ENCODE results near the gene AK5.

Gene AK5

GRCh38 chr1:77387553-77387952, 105.7 kb downstream of the AK5 start:
- Histone ChIP-seq H3K4me2 (ENCODE audit: low read length) (no peak overlapping the region), H3K9ac (ENCODE audit: low read length) (no peak overlapping the region), H3K4me1 (ENCODE audit: low read length) (no peaks in the 10 kb centered on the region), H3K27ac (ENCODE audit: low read length) (no peak overlapping the region), H3K9me3 (ENCODE audit: insufficient read depth, low read length) (no peaks in the 10 kb centered on the region), H3K36me3 (replicated peaks; ENCODE audit: low read depth, low read length) (no peaks in the 10 kb centered on the region), H2AFZ (ENCODE audit: low read depth, low read length) (no peak overlapping the region), H3K4me3 (ENCODE audit: low read length) (no peak overlapping the region), H3K27me3 (ENCODE audit: low read depth, low read length) (no peaks in the 10 kb centered on the region), H4K20me1 (ENCODE audit: insufficient read depth, low read length) (no peaks in the 10 kb centered on the region), H3K79me2 (ENCODE audit: low read length) (no peaks in the 10 kb centered on the region)
- TF ChIP-seq EZH2phosphoT487 (IDR thresholded peaks at IDR 0.05; ENCODE audit: low read depth) (no peak), CTCF (IDR thresholded peaks at IDR 0.05; ENCODE audit: low read depth, low read length) (no peak)

GRCh38 chr1:77388661-77389060, 106.8 kb downstream of the AK5 start:
- no peaks in the 10 kb centered on the region for H3K36me3 ChIP-seq (replicated peaks; ENCODE audit: low read depth, low read length)
- H4K20me1 ChIP-seq (ENCODE audit: insufficient read depth, low read length) = no peaks in the 10 kb centered on the region
- H3K27me3 ChIP-seq (ENCODE audit: low read depth, low read length) = no peaks in the 10 kb centered on the region
- TF ChIP-seq CTCF (IDR thresholded peaks at IDR 0.05; ENCODE audit: low read depth, low read length) (no peak), EZH2phosphoT487 (IDR thresholded peaks at IDR 0.05; ENCODE audit: low read depth) (no peak)
- H3K9me3 ChIP-seq (ENCODE audit: insufficient read depth, low read length) = no peaks in the 10 kb centered on the region
- H3K4me3 ChIP-seq (ENCODE audit: low read length) = no peak overlapping the region
- no peaks in the 10 kb centered on the region for H3K4me1 ChIP-seq (ENCODE audit: low read length)
- H3K4me2 ChIP-seq (ENCODE audit: low read length) = no peak overlapping the region
- no peak overlapping the region for H3K9ac ChIP-seq (ENCODE audit: low read length)
- no peak overlapping the region for H3K27ac ChIP-seq (ENCODE audit: low read length)
- no peaks in the 10 kb centered on the region for H3K79me2 ChIP-seq (ENCODE audit: low read length)
- no peak overlapping the region for H2AFZ ChIP-seq (ENCODE audit: low read depth, low read length)

- no peaks in the 10 kb centered on the region for H3K36me3 ChIP-seq (replicated peaks; ENCODE audit: low read depth, low read length)
- no peaks in the 10 kb centered on the region for H3K79me2 ChIP-seq (ENCODE audit: low read length)
- no peaks in the 10 kb centered on the region for H3K4me1 ChIP-seq (ENCODE audit: low read length)
- H3K4me2 ChIP-seq (ENCODE audit: low read length) = no peak overlapping the region
- no peak overlapping the region for H3K4me3 ChIP-seq (ENCODE audit: low read length)
- no peak overlapping the region for H3K9ac ChIP-seq (ENCODE audit: low read length)
- no peaks in the 10 kb centered on the region for H3K27me3 ChIP-seq (ENCODE audit: low read depth, low read length)
- no peak overlapping the region for H2AFZ ChIP-seq (ENCODE audit: low read depth, low read length)
- H3K9me3 ChIP-seq (ENCODE audit: insufficient read depth, low read length) = no peaks in the 10 kb centered on the region
- no peaks in the 10 kb centered on the region for H4K20me1 ChIP-seq (ENCODE audit: insufficient read depth, low read length)
- no peak overlapping the region for H3K27ac ChIP-seq (ENCODE audit: low read length)
- TF ChIP-seq EZH2phosphoT487 (IDR thresholded peaks at IDR 0.05; ENCODE audit: low read depth) (no peak), CTCF (IDR thresholded peaks at IDR 0.05; ENCODE audit: low read depth, low read length) (no peak)
Observed at GRCh38 chr1:77392486-77392885, 110.7 kb downstream of the AK5 start.

- H2AFZ ChIP-seq (ENCODE audit: low read depth, low read length) = no peak overlapping the region
Observed at GRCh38 chr1:77394166-77394565, 112.3 kb downstream of the AK5 start.

More at GRCh38 chr1:77394166-77394565, 112.3 kb downstream of the AK5 start:
- Histone ChIP-seq H3K9me3 (ENCODE audit: insufficient read depth, low read length) (no peaks in the 10 kb centered on the region), H3K79me2 (ENCODE audit: low read length) (no peaks in the 10 kb centered on the region), H3K4me3 (ENCODE audit: low read length) (no peak overlapping the region), H3K27ac (ENCODE audit: low read length) (no peak overlapping the region), H3K4me2 (ENCODE audit: low read length) (no peak overlapping the region), H4K20me1 (ENCODE audit: insufficient read depth, low read length) (no peaks in the 10 kb centered on the region), H3K36me3 (replicated peaks; ENCODE audit: low read depth, low read length) (no peaks in the 10 kb centered on the region), H3K27me3 (ENCODE audit: low read depth, low read length) (no peaks in the 10 kb centered on the region; the same call in 1 of the 2 replicates), H3K4me1 (ENCODE audit: low read length) (no peaks in the 10 kb centered on the region), H3K9ac (ENCODE audit: low read length) (no peak overlapping the region)
- TF ChIP-seq CTCF (IDR thresholded peaks at IDR 0.05; ENCODE audit: low read depth, low read length) (no peak), EZH2phosphoT487 (IDR thresholded peaks at IDR 0.05; ENCODE audit: low read depth) (no peak)

Data from OCI-LY3 (cell line).